ENCODE results near the gene NR2C2.

The NR2C2 gene

GRCh38 chr3:14921034-14921616 is 26.3 kb upstream of the NR2C2 start:
- peak; percentile 95 for DNase-seq (ENCODE audit: low read depth, low spot score)

- peak; percentile 40 for DNase-seq (ENCODE audit: low read depth, low spot score)
Measured at GRCh38 chr3:14921811-14922705, 25.3 kb upstream of the NR2C2 start.

- no peak for DNase-seq (ENCODE audit: low read depth, low spot score)
Measured at GRCh38 chr3:14922863-14923262, 24.5 kb upstream of the NR2C2 start.

- DNase-seq (ENCODE audit: low read depth, low spot score): no peak
Measured at GRCh38 chr3:14923476-14923875, 23.9 kb upstream of the NR2C2 start.

- DNase-seq (ENCODE audit: low read depth, low spot score): peak; percentile 82
Measured at GRCh38 chr3:14925729-14926591, 21.4 kb upstream of the NR2C2 start.

- no peak for DNase-seq (ENCODE audit: low read depth, low spot score)
Measured at GRCh38 chr3:14926592-14926991, 20.8 kb upstream of the NR2C2 start.

GRCh38 chr3:14927308-14927707 is 20.1 kb upstream of the NR2C2 start:
- DNase-seq (ENCODE audit: low read depth, low spot score): no peak

- no peak for DNase-seq (ENCODE audit: low read depth, low spot score)
Measured at GRCh38 chr3:14929310-14930074, 17.9 kb upstream of the NR2C2 start.

GRCh38 chr3:14933820-14934425 is 13.5 kb upstream of the NR2C2 start:
- no peak for DNase-seq (ENCODE audit: low read depth, low spot score)

- DNase-seq (ENCODE audit: low read depth, low spot score): no peak
Measured at GRCh38 chr3:14935592-14936345, 11.6 kb upstream of the NR2C2 start.

GRCh38 chr3:14938954-14939353 is 8.4 kb upstream of the NR2C2 start:
- no peak for DNase-seq (ENCODE audit: low read depth, low spot score)

GRCh38 chr3:14941871-14942270 is 5.5 kb upstream of the NR2C2 start:
- DNase-seq (ENCODE audit: low read depth, low spot score): no peak

- DNase-seq (ENCODE audit: low read depth, low spot score): no peak
Measured at GRCh38 chr3:14943042-14943441, 4.3 kb upstream of the NR2C2 start.

GRCh38 chr3:14946236-14946635 is 1.1 kb upstream of the NR2C2 start:
- DNase-seq (ENCODE audit: low read depth, low spot score): no peak

GRCh38 chr3:14946739-14947099 is 664 bp upstream of the NR2C2 start:
- DNase-seq (ENCODE audit: low read depth, low spot score): no peak

GRCh38 chr3:14947886-14948608 is 664 bp downstream of the NR2C2 start:
- peak; percentile 99 for DNase-seq (ENCODE audit: low read depth, low spot score)

- no peak for DNase-seq (ENCODE audit: low read depth, low spot score)
Measured at GRCh38 chr3:14948609-14949038, 1.2 kb downstream of the NR2C2 start.

- DNase-seq (ENCODE audit: low read depth, low spot score): peak; percentile 13
Measured at GRCh38 chr3:14949126-14949525, 1.7 kb downstream of the NR2C2 start.

- no peak for DNase-seq (ENCODE audit: low read depth, low spot score)
Measured at GRCh38 chr3:14950274-14950673, 2.9 kb downstream of the NR2C2 start.

GRCh38 chr3:14957153-14957552 is 9.8 kb downstream of the NR2C2 start:
- no peak for DNase-seq (ENCODE audit: low read depth, low spot score)

All from astrocyte of the hippocampus (primary cell).